ENCODE results near the gene HUS1B. TPM values are rescaled to one million over a fixed set of nuclear protein-coding genes. Genes with fewer than 3 reads are reported as not detected.

The HUS1B gene
- total and polyA plus RNA-seq, 9 of the 15 experiments (the other 6 are each of a cell fraction or from before 2014, with no cell fraction given): 0.16 to 1.4 (median 0.38) TPM; not detected in 1

DNA sequence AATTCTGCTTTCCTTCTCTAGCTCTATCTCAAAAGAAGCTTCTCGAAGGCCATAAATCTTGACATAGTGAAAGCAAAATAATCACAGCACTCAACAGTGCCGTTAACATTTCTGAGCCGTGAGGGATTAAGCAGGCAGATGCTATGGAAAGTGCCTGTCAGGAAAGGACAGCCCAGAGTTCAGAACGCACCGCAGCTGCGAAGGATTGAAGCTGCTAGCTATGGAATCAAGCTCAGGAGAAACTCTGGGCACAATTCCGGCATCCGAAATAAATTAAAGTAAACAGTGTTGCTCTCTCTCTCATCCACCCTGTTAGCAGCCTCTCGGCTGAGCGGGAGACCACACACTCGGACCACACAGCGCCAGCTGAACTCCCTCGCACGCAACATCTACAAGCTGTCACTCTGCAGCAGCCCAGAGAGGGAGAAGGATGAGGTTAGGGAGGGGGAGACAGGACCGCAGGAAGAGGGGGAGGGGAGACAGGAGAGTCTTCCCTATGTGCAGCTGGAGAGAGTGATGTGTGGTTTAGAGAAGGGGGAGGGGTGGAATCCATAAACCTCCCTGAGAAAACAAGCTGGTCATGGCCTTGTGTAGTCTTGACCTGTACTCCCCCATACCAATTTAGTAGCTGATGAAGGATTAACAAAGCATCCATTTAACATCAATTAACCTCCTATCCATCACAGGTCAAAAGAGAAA is 27.0 kb upstream of the HUS1B start (continued):
- TF ChIP-seq MLLT1 (IDR thresholded peaks at IDR 0.05): peak in 1 of 2 experiments; percentile 79; a peak in 2 of 4 replicates
- TF ChIP-seq TFAP4 (CRISPR knock-in tag; IDR thresholded peaks at IDR 0.05; ENCODE audit: borderline replicate concordance): peak; percentile 73; the same call in 1 of the 2 replicates
- TF ChIP-seq, protein P1, sequence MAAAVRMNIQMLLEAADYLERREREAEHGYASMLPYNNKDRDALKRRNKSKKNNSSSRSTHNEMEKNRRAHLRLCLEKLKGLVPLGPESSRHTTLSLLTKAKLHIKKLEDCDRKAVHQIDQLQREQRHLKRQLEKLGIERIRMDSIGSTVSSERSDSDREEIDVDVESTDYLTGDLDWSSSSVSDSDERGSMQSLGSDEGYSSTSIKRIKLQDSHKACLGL (CRISPR knock-in tag; IDR thresholded peaks at IDR 0.05; ENCODE audit: borderline replicate concordance, poor library complexity, severe bottlenecking): no peak
- no peak for TF ChIP-seq HDAC8 (tag; IDR thresholded peaks at IDR 0.05)
- TF ChIP-seq MEIS2 (IDR thresholded peaks at IDR 0.05; ENCODE audit: partially characterized antibody): peak; percentile 85
- TF ChIP-seq, protein P2, sequence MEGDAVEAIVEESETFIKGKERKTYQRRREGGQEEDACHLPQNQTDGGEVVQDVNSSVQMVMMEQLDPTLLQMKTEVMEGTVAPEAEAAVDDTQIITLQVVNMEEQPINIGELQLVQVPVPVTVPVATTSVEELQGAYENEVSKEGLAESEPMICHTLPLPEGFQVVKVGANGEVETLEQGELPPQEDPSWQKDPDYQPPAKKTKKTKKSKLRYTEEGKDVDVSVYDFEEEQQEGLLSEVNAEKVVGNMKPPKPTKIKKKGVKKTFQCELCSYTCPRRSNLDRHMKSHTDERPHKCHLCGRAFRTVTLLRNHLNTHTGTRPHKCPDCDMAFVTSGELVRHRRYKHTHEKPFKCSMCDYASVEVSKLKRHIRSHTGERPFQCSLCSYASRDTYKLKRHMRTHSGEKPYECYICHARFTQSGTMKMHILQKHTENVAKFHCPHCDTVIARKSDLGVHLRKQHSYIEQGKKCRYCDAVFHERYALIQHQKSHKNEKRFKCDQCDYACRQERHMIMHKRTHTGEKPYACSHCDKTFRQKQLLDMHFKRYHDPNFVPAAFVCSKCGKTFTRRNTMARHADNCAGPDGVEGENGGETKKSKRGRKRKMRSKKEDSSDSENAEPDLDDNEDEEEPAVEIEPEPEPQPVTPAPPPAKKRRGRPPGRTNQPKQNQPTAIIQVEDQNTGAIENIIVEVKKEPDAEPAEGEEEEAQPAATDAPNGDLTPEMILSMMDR (IDR thresholded peaks at IDR 0.05 in 2 of 3, conservative IDR thresholded peaks at IDR 0.05 in 1 of 3; ENCODE audit: insufficient read depth in 2 of 3, low read depth in 1 of 3, low read length in 3 of 3): no peak
- TF ChIP-seq HMG20A (CRISPR knock-in tag; conservative IDR thresholded peaks at IDR 0.05): no peak
- TF ChIP-seq ZNF449 (CRISPR knock-in tag; IDR thresholded peaks at IDR 0.05): no peak
- peak; percentile 47; the same call in 1 of the 2 replicates for TF ChIP-seq ESRRA (IDR thresholded peaks at IDR 0.05; ENCODE audit: borderline replicate concordance, low read depth)
- peak in 1 of 2 experiments; percentile 74; a peak in 2 of 4 replicates for TF ChIP-seq RCOR1 (IDR thresholded peaks at IDR 0.05; ENCODE audit: borderline replicate concordance in 1 of 2, low read depth in 2 of 2, low read length in 2 of 2)
- TF ChIP-seq, protein P3, sequence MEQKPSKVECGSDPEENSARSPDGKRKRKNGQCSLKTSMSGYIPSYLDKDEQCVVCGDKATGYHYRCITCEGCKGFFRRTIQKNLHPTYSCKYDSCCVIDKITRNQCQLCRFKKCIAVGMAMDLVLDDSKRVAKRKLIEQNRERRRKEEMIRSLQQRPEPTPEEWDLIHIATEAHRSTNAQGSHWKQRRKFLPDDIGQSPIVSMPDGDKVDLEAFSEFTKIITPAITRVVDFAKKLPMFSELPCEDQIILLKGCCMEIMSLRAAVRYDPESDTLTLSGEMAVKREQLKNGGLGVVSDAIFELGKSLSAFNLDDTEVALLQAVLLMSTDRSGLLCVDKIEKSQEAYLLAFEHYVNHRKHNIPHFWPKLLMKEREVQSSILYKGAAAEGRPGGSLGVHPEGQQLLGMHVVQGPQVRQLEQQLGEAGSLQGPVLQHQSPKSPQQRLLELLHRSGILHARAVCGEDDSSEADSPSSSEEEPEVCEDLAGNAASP (IDR thresholded peaks at IDR 0.05): no peak
- 0 out of 4 replicates have a peak, but pooled peaks of 1 of the 2 experiments have one; percentile 7 for TF ChIP-seq NRF1 (conservative IDR thresholded peaks at IDR 0.05 in 1 of 2, IDR thresholded peaks at IDR 0.05 in 1 of 2)
- TF ChIP-seq CCNT2 (IDR thresholded peaks at IDR 0.05; ENCODE audit: borderline replicate concordance, extremely low read depth, insufficient read length, low read depth, low read length): no peak
- no peak for TF ChIP-seq HOXB6 (CRISPR knock-in tag; IDR thresholded peaks at IDR 0.05; ENCODE audit: borderline replicate concordance)
- TF ChIP-seq PRPF4 (IDR thresholded peaks at IDR 0.05; ENCODE audit: insufficient read depth, low read depth, low read length, poor library complexity, severe bottlenecking): no peak
- TF ChIP-seq, protein P4, sequence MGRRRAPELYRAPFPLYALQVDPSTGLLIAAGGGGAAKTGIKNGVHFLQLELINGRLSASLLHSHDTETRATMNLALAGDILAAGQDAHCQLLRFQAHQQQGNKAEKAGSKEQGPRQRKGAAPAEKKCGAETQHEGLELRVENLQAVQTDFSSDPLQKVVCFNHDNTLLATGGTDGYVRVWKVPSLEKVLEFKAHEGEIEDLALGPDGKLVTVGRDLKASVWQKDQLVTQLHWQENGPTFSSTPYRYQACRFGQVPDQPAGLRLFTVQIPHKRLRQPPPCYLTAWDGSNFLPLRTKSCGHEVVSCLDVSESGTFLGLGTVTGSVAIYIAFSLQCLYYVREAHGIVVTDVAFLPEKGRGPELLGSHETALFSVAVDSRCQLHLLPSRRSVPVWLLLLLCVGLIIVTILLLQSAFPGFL (CRISPR knock-in tag; IDR thresholded peaks at IDR 0.05): no peak
